Tibial nerve (tissue), 3 donors: ENCODE data around the gene PLXNA4.

Source experiments
- CTCF ChIP-seq, 5 experiments: fragments of 200-600 bp in 3 of 5; fragments of 450-650 bp in 2 of 5; sonication (generic) in 3 of 5; IDR thresholded peaks; one replicate each; pipeline ENCODE4 v1.5.1; 2016 to 2019; ENCODE audit warnings: antibody characterized with exemption in 5 of 5, mild to moderate bottlenecking in 3 of 5, moderate library complexity in 2 of 5
- POLR2A ChIP-seq, 2 donors: fragments of 450-650 bp; IDR thresholded peaks; one replicate each; pipeline ENCODE4 v1.6.1; 2017; ENCODE audit warnings: antibody characterized with exemption in 2 of 2, mild to moderate bottlenecking in 2 of 2, moderate library complexity in 2 of 2

- TF ChIP-seq CTCF (IDR thresholded peaks at IDR 0.05): no peak
- no peak for TF ChIP-seq POLR2A (IDR thresholded peaks at IDR 0.05)
Observed at GRCh38 chr7:132200141-132200540, 376.1 kb downstream of the PLXNA4 start.
